ENCODE results near the gene ZNF423. TPM values are rescaled to one million over a fixed set of nuclear protein-coding genes. Genes with fewer than 3 reads are reported as not detected.

ZNF423 gene
- total RNA-seq, 3 donors from 2014 or later (not counting 1 experiment from before 2014, with no cell fraction given): not detected

- no peak overlapping the region for H3K4me3 ChIP-seq (ENCODE audit: low read length)
- intact Hi-C loops (cut with micrococcal nuclease): no loop called here
- H3K27me3 ChIP-seq (ENCODE audit: control insufficient read depth, insufficient read depth, low read length): no peaks in the 10 kb centered on the region
- H3K27ac ChIP-seq (ENCODE audit: low read length): no peak overlapping the region
- ATAC-seq (no peak), DNase-seq (no peak)
- no peak overlapping the region for H3K27ac Mint-ChIP-seq
- H3K4me1 Mint-ChIP-seq: no peaks in the 10 kb centered on the region
- no peak overlapping the region for H3K4me3 Mint-ChIP-seq
- H3K27me3 Mint-ChIP-seq (ENCODE audit: low read depth in 2 of 2): peaks cover 12 to 36% of the 10 kb centered on the region in 2 donors
- H3K36me3 ChIP-seq (ENCODE audit: control insufficient read depth, insufficient read depth, low read length): no peaks in the 10 kb centered on the region
- TF ChIP-seq CTCF (IDR thresholded peaks at IDR 0.05): no peak
- no peaks in the 10 kb centered on the region for H3K9me3 ChIP-seq (ENCODE audit: control insufficient read depth, insufficient read depth, low read length)
- WGBS (ENCODE audit: insufficient coverage): 86% methylated on average over 5 of the region's 5 CpGs
- H3K36me3 Mint-ChIP-seq: no peaks in the 10 kb centered on the region
- H3K9me3 Mint-ChIP-seq: no peaks in the 10 kb centered on the region
- no peaks in the 10 kb centered on the region for H3K4me1 ChIP-seq (ENCODE audit: control insufficient read depth, insufficient read depth, low read length)
These were observed 402.9 kb downstream of the ZNF423 start for GRCh38 chr16:49453021-49453420.

GRCh38 chr16:49452578-49452977 is 403.3 kb downstream of the ZNF423 start:
- Mint-ChIP-seq H3K27ac (no peak overlapping the region), H3K9me3 (no peaks in the 10 kb centered on the region), H3K36me3 (no peaks in the 10 kb centered on the region), H3K4me1 (no peaks in the 10 kb centered on the region), H3K27me3 (ENCODE audit: low read depth in 2 of 2) (peaks cover 12 to 36% of the 10 kb centered on the region in 2 donors), H3K4me3 (no peak overlapping the region)
- Histone ChIP-seq H3K4me3 (ENCODE audit: low read length) (no peak overlapping the region), H3K27ac (ENCODE audit: low read length) (no peak overlapping the region), H3K9me3 (ENCODE audit: control insufficient read depth, insufficient read depth, low read length) (no peaks in the 10 kb centered on the region), H3K4me1 (ENCODE audit: control insufficient read depth, insufficient read depth, low read length) (no peaks in the 10 kb centered on the region), H3K36me3 (ENCODE audit: control insufficient read depth, insufficient read depth, low read length) (no peaks in the 10 kb centered on the region), H3K27me3 (ENCODE audit: control insufficient read depth, insufficient read depth, low read length) (no peaks in the 10 kb centered on the region)
- 73% methylated on average over 14 of the region's 14 CpGs for WGBS (ENCODE audit: insufficient coverage)
- no peak for DNase-seq
- no peak for TF ChIP-seq CTCF (IDR thresholded peaks at IDR 0.05)
- no peak for ATAC-seq
- intact Hi-C loops (cut with micrococcal nuclease): no loop called here

GRCh38 chr16:49452108-49452507 is 403.8 kb downstream of the ZNF423 start:
- no peaks in the 10 kb centered on the region for H3K4me1 ChIP-seq (ENCODE audit: control insufficient read depth, insufficient read depth, low read length)
- H3K27me3 Mint-ChIP-seq (ENCODE audit: low read depth in 2 of 2): peaks cover 12 to 36% of the 10 kb centered on the region in 2 donors
- no peak overlapping the region for H3K4me3 Mint-ChIP-seq
- intact Hi-C loops (cut with micrococcal nuclease): no loop called here
- no peak overlapping the region for H3K27ac ChIP-seq (ENCODE audit: low read length)
- H3K9me3 Mint-ChIP-seq: no peaks in the 10 kb centered on the region
- H3K4me3 ChIP-seq (ENCODE audit: low read length): no peak overlapping the region
- no peak for TF ChIP-seq CTCF (IDR thresholded peaks at IDR 0.05)
- no peaks in the 10 kb centered on the region for H3K36me3 ChIP-seq (ENCODE audit: control insufficient read depth, insufficient read depth, low read length)
- no peaks in the 10 kb centered on the region for H3K9me3 ChIP-seq (ENCODE audit: control insufficient read depth, insufficient read depth, low read length)
- no peaks in the 10 kb centered on the region for H3K36me3 Mint-ChIP-seq
- no peaks in the 10 kb centered on the region for H3K27me3 ChIP-seq (ENCODE audit: control insufficient read depth, insufficient read depth, low read length)
- H3K27ac Mint-ChIP-seq: no peak overlapping the region
- no peaks in the 10 kb centered on the region for H3K4me1 Mint-ChIP-seq
- ATAC-seq (no peak), DNase-seq (no peak)
- WGBS (ENCODE audit: insufficient coverage): 36% methylated on average over 3 of the region's 4 CpGs

GRCh38 chr16:49446805-49447204 is 409.1 kb downstream of the ZNF423 start:
- ATAC-seq (no peak), DNase-seq (no peak)
- no peak overlapping the region for H3K27ac ChIP-seq (ENCODE audit: low read length)
- H3K4me1 Mint-ChIP-seq: peaks cover 15 to 16% of the 10 kb centered on the region in 2 donors
- H3K27me3 Mint-ChIP-seq (ENCODE audit: low read depth in 2 of 2): peaks cover 9 to 15% of the 10 kb centered on the region in 2 donors
- WGBS (ENCODE audit: insufficient coverage): 89% methylated on average over 2 of the region's 2 CpGs
- intact Hi-C loops (cut with micrococcal nuclease): no loop called here
- H3K27me3 ChIP-seq (ENCODE audit: control insufficient read depth, insufficient read depth, low read length): no peaks in the 10 kb centered on the region
- peaks cover 18% of the 10 kb centered on the region for H3K4me1 ChIP-seq (ENCODE audit: control insufficient read depth, insufficient read depth, low read length)
- no peaks in the 10 kb centered on the region for H3K36me3 Mint-ChIP-seq
- no peaks in the 10 kb centered on the region for H3K9me3 ChIP-seq (ENCODE audit: control insufficient read depth, insufficient read depth, low read length)
- no peak overlapping the region for H3K4me3 ChIP-seq (ENCODE audit: low read length)
- H3K27ac Mint-ChIP-seq: no peak overlapping the region
- H3K36me3 ChIP-seq (ENCODE audit: control insufficient read depth, insufficient read depth, low read length): no peaks in the 10 kb centered on the region
- H3K4me3 Mint-ChIP-seq: no peak overlapping the region
- TF ChIP-seq CTCF (IDR thresholded peaks at IDR 0.05): no peak
- no peaks in the 10 kb centered on the region for H3K9me3 Mint-ChIP-seq
